HCT116 (cell line): Measurements from ENCODE around the gene SCN4A.

ENCODE experiments used
- ATF3 ChIP-seq: IDR thresholded peaks from 2 replicates; pipeline ENCODE4 v1.6.1; 2012
- CEBPB ChIP-seq: IDR thresholded peaks from 2 replicates; pipeline ENCODE4 v1.6.1; 2012; ENCODE audit warnings: low read depth
- CTCF ChIP-seq, 3 experiments: fragments of 200-600 bp in 1 of 3; sonication (generic) in 1 of 3; IDR thresholded peaks in 2 of 3; conservative IDR thresholded peaks in 1 of 3; 2 replicates each; pipeline ENCODE4 v1.5.1; 2012 to 2017; ENCODE audit warnings: low read depth in 2 of 3, low read length in 2 of 3, antibody characterized with exemption in 1 of 3, borderline replicate concordance in 1 of 3, control low read depth in 1 of 3, mild to moderate bottlenecking in 1 of 3, mixed read lengths in 1 of 3, mixed run types in 1 of 3, moderate library complexity in 1 of 3; ENCODE audit not compliant: insufficient read depth in 1 of 3
- EGR1 ChIP-seq: IDR thresholded peaks from 2 replicates; pipeline ENCODE4 v1.6.1; 2012; ENCODE audit warnings: low read depth
- EZH2 ChIP-seq: fragments of 200-600 bp; sonication (generic); IDR thresholded peaks from 2 replicates; pipeline ENCODE4 v1.6.1; 2017; ENCODE audit warnings: antibody characterized with exemption, mixed run types
- EZH2phosphoT487 ChIP-seq: fragments of 200-600 bp; IDR thresholded peaks from 2 replicates; pipeline ENCODE4 v1.6.1; 2018; ENCODE audit warnings: antibody characterized with exemption, borderline replicate concordance
- MAX ChIP-seq: IDR thresholded peaks from 2 replicates; pipeline ENCODE4 v1.6.1; 2012
- POLR2A ChIP-seq: IDR thresholded peaks from 2 replicates; pipeline ENCODE4 v1.7.0; 2011; ENCODE audit warnings: borderline replicate concordance; ENCODE audit not compliant: insufficient read depth, insufficient read length; ENCODE audit errors: extremely low read depth
- POLR2AphosphoS5 ChIP-seq: IDR thresholded peaks from 2 replicates; pipeline ENCODE4 v1.6.1; 2011; ENCODE audit warnings: mild to moderate bottlenecking, low read depth, low read length, moderate library complexity
- REST ChIP-seq: IDR thresholded peaks from 2 replicates; pipeline ENCODE4 v1.6.1; 2012; ENCODE audit warnings: low read depth

- TF ChIP-seq CTCF (IDR thresholded peaks at IDR 0.05 in 2 of 3, conservative IDR thresholded peaks at IDR 0.05 in 1 of 3; ENCODE audit: borderline replicate concordance in 1 of 3, insufficient read depth in 1 of 3, low read depth in 2 of 3, low read length in 2 of 3) = no peak
- TF ChIP-seq EGR1 = no peak
- TF ChIP-seq POLR2A = no peak
- TF ChIP-seq EZH2phosphoT487 = no peak
- no peak for TF ChIP-seq MAX
- TF ChIP-seq POLR2AphosphoS5 = no peak
- TF ChIP-seq REST = no peak
- TF ChIP-seq ATF3 = no peak
- TF ChIP-seq EZH2 = no peak
- no peak for TF ChIP-seq CEBPB
Measured at GRCh38 chr17:63926164-63926563, 46.6 kb downstream of the SCN4A start.
